Measurements from ENCODE around the gene BCL7A. TPM values are rescaled to one million over a fixed set of nuclear protein-coding genes. Genes with fewer than 3 reads are reported as not detected.
A peak's percentile ranks its signal among the peaks of the same experiment; 100 is the strongest.

Gene BCL7A
- total RNA-seq, 1 donor = 12.2 TPM

DNA sequence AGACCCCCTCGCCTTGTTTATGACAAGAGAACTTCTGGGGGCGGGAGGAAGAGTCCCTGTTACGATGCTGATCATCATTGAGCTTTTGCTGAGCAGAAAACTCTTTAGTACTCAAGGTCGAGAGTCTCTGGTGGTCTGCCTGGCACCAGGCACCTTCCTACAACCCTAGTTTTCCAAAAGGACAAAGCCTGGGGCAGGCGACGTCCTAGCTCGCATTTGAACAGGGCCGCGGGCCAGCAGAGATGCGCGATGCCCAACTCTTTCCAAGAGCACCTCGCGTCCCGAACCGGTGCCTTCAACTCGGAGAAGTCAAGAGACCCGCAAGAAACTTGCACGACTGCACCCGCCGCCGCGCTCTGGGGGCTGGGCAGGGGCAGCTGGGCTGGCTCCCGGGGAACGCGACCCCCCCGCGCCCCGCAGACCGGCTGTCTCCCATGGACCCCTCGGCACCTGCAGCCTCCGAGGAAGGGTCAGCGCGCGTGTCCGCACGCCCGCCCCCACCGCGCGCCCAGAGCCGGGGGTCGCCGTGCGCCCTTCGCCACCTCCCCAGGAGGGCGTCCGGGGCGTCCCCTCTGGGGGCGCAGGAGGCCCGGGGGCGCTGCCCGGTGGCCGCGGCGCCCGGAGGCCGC lies 377 bp upstream of the BCL7A start:
- TF ChIP-seq, protein P1, sequence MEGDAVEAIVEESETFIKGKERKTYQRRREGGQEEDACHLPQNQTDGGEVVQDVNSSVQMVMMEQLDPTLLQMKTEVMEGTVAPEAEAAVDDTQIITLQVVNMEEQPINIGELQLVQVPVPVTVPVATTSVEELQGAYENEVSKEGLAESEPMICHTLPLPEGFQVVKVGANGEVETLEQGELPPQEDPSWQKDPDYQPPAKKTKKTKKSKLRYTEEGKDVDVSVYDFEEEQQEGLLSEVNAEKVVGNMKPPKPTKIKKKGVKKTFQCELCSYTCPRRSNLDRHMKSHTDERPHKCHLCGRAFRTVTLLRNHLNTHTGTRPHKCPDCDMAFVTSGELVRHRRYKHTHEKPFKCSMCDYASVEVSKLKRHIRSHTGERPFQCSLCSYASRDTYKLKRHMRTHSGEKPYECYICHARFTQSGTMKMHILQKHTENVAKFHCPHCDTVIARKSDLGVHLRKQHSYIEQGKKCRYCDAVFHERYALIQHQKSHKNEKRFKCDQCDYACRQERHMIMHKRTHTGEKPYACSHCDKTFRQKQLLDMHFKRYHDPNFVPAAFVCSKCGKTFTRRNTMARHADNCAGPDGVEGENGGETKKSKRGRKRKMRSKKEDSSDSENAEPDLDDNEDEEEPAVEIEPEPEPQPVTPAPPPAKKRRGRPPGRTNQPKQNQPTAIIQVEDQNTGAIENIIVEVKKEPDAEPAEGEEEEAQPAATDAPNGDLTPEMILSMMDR (IDR thresholded peaks at IDR 0.05; ENCODE audit: insufficient read depth, low read length) = no peak
- no peak for DNase-seq (ENCODE audit: low read depth)
- H3K4me3 ChIP-seq (ENCODE audit: low read depth, low read length) = peak overlapping the region; percentile 68

GRCh38 chr12:122022393-122023338 lies 982 bp downstream of the BCL7A start:
- TF ChIP-seq, protein P1 (IDR thresholded peaks at IDR 0.05; ENCODE audit: insufficient read depth, low read length) = no peak
- no peak for DNase-seq (ENCODE audit: low read depth)

DNA sequence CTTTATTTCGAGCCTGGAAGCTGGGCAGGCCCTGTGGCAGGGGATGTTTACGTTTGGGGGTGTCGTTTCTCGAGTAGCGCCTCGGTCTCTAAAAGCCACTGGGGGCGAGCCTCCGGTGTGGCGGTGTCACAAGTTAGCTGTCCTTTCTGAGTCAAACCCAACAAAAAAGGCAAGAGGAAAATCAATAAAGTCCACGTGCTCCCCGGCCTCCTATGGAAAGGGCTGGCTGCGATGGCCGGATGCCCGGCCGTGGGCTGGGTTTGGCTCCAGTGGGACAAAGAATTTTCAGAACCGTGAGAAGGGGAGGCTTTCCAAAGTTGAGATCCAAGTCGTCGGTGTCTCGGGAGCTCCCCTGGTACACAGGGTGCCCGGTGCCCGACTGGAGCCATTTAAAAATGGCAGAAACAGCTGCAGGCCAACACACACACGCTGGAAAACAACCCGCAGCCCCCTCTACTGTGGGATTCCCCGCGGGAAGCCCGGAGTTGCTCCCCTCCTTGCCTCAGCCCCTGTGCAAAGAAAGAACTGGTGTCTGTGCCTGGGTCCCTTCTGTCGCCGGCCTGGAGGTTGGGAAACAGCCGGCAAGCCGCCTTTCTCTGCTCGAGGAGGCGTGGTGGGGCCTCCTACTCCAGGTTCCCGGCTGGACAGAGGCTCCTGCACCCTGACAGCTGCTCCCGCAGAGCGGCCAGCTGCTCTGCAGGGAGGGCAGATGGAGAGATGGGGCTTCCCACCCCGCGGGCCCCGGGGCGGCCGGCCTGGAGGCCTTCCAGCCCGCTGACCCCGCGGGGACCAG lies 1.9 kb downstream of the BCL7A start:
- peak; percentile 82 for DNase-seq (ENCODE audit: low read depth)
- TF ChIP-seq, protein P1 (IDR thresholded peaks at IDR 0.05; ENCODE audit: insufficient read depth, low read length) = no peak
- peak overlapping the region; percentile 68 for H3K4me3 ChIP-seq (ENCODE audit: low read depth, low read length)

More at GRCh38 chr12:122022393-122023338, 982 bp downstream of the BCL7A start:
- H3K4me3 ChIP-seq (ENCODE audit: low read depth, low read length) = peak overlapping the region; percentile 68

DNA sequence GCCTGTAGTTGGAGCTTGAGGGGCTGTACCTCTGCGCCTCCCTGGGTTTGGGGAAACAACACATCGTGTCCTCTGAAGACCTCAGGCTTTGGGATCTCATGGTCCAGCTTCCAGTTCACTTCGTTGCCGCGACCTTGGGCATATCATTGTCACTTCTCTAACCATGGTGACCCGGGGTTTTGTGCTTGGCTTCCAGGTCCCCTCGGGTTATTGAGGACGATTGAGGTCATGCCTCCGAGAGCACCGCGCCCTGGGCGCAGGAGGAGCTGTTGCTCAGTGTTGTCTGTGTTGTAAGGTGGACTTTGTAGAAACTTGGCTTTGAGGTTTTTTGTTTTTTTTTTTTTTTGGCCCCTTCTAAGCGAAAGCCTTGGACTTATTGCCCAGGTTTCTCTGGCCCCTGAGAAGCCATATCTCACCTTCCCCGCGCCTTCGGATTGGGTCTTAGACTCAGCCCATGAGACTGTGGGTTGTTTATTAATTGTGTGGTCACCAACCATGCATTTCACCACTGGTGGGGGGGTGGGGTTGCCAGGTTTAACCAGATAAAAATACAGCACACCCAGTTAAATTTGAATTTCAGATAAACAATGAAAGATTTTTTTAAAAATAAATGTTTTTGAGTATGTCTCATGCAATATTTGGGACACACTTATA lies 2.6 kb downstream of the BCL7A start:
- peak overlapping the region; percentile 68 for H3K4me3 ChIP-seq (ENCODE audit: low read depth, low read length)
- no peak for DNase-seq (ENCODE audit: low read depth)
- TF ChIP-seq, protein P1 (IDR thresholded peaks at IDR 0.05; ENCODE audit: insufficient read depth, low read length) = no peak

DNA sequence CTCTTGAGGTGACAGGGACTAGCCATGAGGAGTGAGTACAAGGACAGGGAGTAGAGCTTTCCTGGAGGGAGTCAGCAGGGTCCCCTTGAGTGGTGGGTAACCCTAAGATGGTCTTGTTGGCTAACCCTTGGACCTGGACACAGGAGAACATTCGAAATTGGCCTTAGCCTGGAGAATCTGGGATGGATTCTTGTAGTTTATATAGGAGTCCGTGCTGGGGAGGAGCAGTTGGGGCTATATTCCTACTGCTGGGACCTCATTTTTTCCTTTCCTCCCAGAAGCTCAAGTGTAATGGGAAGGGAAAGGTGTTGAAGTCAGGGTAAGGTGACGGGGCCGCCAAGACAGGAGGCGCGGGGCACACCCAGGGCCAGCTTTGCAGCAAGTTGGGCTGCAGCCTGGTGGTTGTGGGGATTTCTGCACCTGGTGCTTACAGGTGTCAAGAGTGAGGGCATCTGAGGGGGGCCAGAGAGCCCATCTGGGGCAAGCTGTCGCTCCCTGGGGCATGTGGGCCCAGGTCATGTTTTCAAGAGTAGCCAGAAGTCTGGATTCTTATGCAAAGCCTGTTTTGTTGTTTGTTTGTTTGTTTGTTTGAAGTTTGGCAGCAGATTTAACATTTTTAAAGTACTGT lies 5.1 kb downstream of the BCL7A start:
- no peak overlapping the region for H3K4me3 ChIP-seq (ENCODE audit: low read depth, low read length)
- TF ChIP-seq, protein P1 (IDR thresholded peaks at IDR 0.05; ENCODE audit: insufficient read depth, low read length) = no peak
- no peak for DNase-seq (ENCODE audit: low read depth)
